ENCODE results near the gene ACTG2.
A peak's percentile ranks its signal among the peaks of the same experiment; 100 is the strongest.

The ACTG2 gene

DNA sequence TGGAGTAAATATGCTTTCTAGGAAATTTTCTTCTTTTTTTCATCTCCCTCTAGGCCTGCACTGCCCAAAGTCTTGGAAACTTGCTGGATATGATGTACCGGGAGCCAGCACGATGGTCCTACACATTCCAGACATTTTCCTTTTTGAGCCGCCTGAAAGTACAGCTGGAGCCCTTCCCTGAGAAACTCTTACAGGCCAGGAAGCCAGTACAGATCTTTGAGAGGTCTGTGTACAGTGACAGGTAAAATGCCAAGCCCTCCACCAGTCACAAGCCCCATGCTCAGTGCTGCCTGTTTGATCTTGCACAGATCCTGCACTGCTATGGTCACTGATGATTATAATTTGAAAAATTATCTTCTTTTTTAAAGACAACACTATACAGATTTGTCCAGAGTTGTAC lies 53.9 kb downstream of the ACTG2 start:
- Histone ChIP-seq H3K36me3 (peaks cover 60 to 96% (median 84%) of the 10 kb centered on the region in 11 experiments), H3K27ac (peak overlapping the region in 8 of 11 experiments; percentile 4 to 90 (median 77); a peak in 12 of 22 replicates), H3K9ac (no peak overlapping the region; a peak in 2 of 22 replicates), H3K9me3 (replicated peaks in 1 of 11) (no peaks in the 10 kb centered on the region), H4K20me1 (peaks cover 0 to 43% (median 33%) of the 10 kb centered on the region in 11 experiments; a peak in 13 of 22 replicates), H3K27me3 (no peaks in the 10 kb centered on the region), H3K4me2 (peak overlapping the region in 3 of 11 experiments; percentile 88 to 92 (median 91); a peak in 6 of 22 replicates), H3K4me3 (no peak overlapping the region), H3K4me1 (peaks cover 11 to 77% (median 45%) of the 10 kb centered on the region in 10 experiments)
- no peak for TF ChIP-seq Cebpa-rat (IDR thresholded peaks at IDR 0.05)

DNA sequence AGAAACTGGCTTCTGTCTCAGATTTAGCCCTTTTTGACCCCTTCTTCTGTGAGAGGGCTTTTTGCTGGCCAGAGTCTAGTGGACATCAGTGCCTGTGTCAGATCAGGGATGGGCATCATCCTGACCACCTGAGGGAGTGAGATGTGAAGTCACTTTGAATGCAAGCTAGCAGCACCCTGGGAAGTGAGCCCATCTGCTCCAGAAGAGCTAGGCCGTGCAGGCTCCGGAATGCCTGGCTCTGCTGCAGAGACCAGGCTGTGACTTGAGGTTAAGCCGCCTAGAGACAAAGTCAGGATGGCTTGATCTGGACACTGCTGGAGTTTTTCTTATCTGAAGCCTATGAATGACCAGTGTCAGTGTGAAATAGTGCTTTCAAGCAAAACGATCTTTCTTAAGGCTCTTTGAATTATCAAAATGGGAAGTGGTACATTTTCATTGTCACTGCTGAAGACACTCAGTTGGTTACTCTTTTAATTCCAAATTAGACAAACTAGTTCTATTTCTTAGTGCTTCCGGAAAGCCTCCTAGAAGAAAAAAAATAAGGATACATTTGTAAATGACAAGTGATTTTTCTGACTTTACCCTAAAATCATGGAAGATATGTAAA lies 54.7 kb downstream of the ACTG2 start:
- Histone ChIP-seq H3K4me1 (peaks cover 11 to 85% (median 52%) of the 10 kb centered on the region in 10 experiments), H3K9me3 (replicated peaks in 1 of 11) (no peaks in the 10 kb centered on the region), H3K27ac (peak overlapping the region; percentile 0 to 90 (median 79); a peak in 21 of 22 replicates), H3K27me3 (no peaks in the 10 kb centered on the region), H3K9ac (peak overlapping the region in 6 of 11 experiments; percentile 27 to 78 (median 70); a peak in 11 of 22 replicates), H3K36me3 (peaks cover 58 to 99% (median 88%) of the 10 kb centered on the region in 11 experiments), H4K20me1 (peaks cover 0 to 37% (median 27%) of the 10 kb centered on the region in 11 experiments; a peak in 13 of 22 replicates), H3K4me3 (no peak overlapping the region), H3K4me2 (peak overlapping the region in 8 of 11 experiments; percentile 60 to 92 (median 87); a peak in 15 of 22 replicates)
- no peak for TF ChIP-seq Cebpa-rat (IDR thresholded peaks at IDR 0.05)

DNA sequence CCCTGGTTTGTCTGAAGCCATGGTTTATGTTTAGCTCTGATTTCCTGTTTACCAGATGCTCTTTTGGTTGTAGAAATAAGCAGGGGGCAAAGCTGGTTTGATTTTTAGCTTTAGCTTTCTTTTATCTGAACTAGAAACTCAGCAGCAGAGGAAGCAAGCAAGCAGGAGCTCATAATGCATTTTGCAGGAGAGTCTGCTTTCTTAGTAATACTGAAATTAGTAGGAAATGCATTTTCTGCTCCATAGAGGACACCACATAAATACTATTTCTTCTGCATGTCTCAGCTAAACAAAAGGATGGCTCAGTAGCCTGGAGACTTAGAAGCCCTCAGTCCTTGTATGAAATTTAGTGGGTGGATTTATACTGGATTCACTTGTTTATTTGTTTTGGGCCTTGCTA lies 57.0 kb downstream of the ACTG2 start:
- no peaks in the 10 kb centered on the region for H3K27me3 ChIP-seq
- H3K4me1 ChIP-seq: peaks cover 11 to 97% (median 60%) of the 10 kb centered on the region in 10 experiments
- peaks cover 0 to 17% (median 6%) of the 10 kb centered on the region in 11 experiments; a peak in 8 of 22 replicates for H4K20me1 ChIP-seq
- peaks cover 47 to 100% (median 90%) of the 10 kb centered on the region in 11 experiments for H3K36me3 ChIP-seq
- no peaks in the 10 kb centered on the region for H3K9me3 ChIP-seq (replicated peaks in 1 of 11)
- H3K9ac ChIP-seq: peak overlapping the region in 8 of 11 experiments; percentile 39 to 78 (median 63); a peak in 14 of 22 replicates
- H3K4me3 ChIP-seq: no peak overlapping the region
- TF ChIP-seq Cebpa-rat (IDR thresholded peaks at IDR 0.05): no peak
- peak overlapping the region; percentile 49 to 90 (median 79); a peak in 20 of 22 replicates for H3K27ac ChIP-seq
- peak overlapping the region in 7 of 11 experiments; percentile 70 to 92 (median 88); a peak in 14 of 22 replicates for H3K4me2 ChIP-seq

DNA sequence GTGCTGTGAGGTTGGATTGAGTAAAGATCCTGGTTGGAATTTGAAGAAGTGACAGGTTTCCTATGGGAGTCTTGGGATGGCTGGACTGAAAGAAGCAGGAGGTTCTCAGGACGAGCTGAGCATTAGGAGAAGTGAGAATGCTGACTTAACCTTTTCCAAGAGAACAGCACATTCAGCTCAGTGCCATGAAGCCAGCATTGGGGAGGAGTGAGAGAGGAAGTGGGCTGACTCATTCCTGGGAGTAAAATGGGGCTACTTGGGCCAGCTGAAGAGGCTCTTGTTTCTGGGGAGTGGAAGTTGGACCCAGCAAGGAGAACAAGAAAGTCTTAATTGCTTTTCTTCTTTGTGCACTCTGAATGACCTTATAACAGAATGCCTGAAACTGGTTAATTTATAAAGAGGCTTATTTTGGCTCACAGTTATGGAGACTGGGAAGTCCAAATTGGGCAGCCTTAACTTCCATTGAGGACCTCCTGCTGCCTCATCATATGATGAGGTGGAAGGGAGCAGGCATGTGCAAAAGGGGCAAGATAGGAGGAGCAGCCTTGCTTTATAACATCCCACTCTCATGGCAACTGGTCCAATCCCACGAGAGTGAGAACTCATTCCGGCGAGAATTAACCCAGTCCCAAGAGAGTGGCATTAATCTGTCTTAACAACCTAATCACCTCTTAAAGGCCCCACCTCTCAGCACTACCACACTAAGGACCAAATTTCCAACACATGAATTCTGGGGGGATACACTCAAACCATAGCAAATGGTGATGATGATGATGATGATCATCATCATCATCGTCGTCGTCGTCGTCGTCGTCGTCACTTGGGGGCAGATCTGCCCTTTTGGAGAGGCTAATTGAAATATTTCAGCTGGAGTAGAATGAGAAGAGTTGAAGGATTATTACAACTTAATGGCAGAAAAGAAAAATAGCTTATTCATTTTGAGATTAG lies 60.0 kb downstream of the ACTG2 start:
- Histone ChIP-seq H3K27me3 (no peaks in the 10 kb centered on the region), H3K9me3 (replicated peaks in 1 of 11) (no peaks in the 10 kb centered on the region), H4K20me1 (peaks cover 0 to 17% (median 0%) of the 10 kb centered on the region in 11 experiments; a peak in 5 of 22 replicates), H3K4me3 (peak overlapping the region in 1 of 10 experiments; percentile 15; a peak in 1 of 20 replicates), H3K27ac (peak overlapping the region in 9 of 11 experiments; percentile 20 to 90 (median 75); a peak in 13 of 22 replicates), H3K36me3 (peaks cover 56 to 100% (median 93%) of the 10 kb centered on the region in 11 experiments), H3K4me1 (peaks cover 11 to 83% (median 49%) of the 10 kb centered on the region in 10 experiments), H3K4me2 (peak overlapping the region in 7 of 11 experiments; percentile 1 to 92 (median 88); a peak in 13 of 22 replicates), H3K9ac (peak overlapping the region in 4 of 11 experiments; percentile 28 to 59 (median 41); a peak in 7 of 22 replicates)
- no peak for TF ChIP-seq Cebpa-rat (IDR thresholded peaks at IDR 0.05)

DNA sequence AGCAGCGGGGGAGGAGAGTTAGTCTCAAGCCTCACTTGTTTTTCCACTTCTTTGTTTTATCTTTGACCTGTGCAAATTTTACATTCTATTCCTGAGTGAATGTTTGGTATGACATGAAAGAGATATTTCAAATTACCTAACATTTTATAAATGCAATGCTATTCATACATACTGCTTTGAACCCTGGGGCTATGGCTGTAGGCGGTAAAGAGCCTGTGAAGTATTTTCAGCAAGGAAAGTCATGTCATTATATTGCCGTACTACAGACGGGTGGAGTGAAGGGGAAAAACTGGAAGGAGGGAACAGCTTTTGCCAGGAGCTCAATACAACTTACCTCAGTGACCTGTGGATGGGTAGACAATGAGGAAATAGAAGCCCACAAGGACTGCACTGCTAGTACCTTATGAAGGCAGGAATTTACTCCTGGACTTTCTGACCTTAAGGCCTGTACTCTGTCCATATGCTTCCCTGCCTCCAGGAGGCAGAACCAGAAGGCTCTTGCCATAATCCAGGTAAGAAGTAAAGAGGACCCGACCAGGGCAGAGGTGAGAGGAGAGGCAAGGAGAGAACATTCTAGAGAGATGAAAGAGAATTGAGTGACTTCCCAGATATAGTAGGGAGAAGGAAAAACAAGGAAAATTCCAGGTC lies 63.5 kb downstream of the ACTG2 start:
- Histone ChIP-seq H3K36me3 (peaks cover 80 to 100% (median 95%) of the 10 kb centered on the region in 11 experiments), H3K4me1 (peaks cover 0 to 47% (median 18%) of the 10 kb centered on the region in 10 experiments; a peak in 14 of 20 replicates), H3K4me3 (no peak overlapping the region), H3K9me3 (replicated peaks in 1 of 11) (peaks cover 0 to 10% (median 5%) of the 10 kb centered on the region in 11 experiments; a peak in 14 of 22 replicates), H3K9ac (no peak overlapping the region), H3K27me3 (no peaks in the 10 kb centered on the region), H3K4me2 (no peak overlapping the region), H4K20me1 (peaks cover 0 to 11% (median 0%) of the 10 kb centered on the region in 11 experiments; a peak in 2 of 22 replicates), H3K27ac (no peak overlapping the region)
- no peak for TF ChIP-seq Cebpa-rat (IDR thresholded peaks at IDR 0.05)

DNA sequence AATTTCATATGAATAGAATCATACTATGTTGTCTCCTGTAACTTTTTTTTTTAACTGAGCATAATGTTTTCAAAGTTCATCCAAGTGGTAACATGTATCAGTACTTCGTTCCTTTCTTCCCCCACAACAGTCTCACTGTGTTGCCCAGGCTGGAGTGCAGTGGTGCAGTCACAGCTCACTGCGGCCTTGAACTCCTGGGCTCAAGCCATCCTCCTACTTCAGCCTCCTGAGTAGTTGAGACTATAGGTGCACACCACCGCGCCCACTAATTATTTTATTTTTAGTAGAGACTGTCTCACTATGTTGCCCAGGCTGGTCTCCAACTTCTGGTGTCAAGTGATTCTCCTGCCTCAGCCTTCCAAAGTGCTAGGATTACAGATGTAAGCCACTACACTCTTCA lies 68.5 kb downstream of the ACTG2 start:
- Histone ChIP-seq H3K27ac (no peak overlapping the region), H3K9ac (no peak overlapping the region), H3K4me2 (no peak overlapping the region), H3K4me3 (no peak overlapping the region), H3K36me3 (peaks cover 64 to 70% (median 67%) of the 10 kb centered on the region in 11 experiments), H3K9me3 (replicated peaks in 1 of 11) (peaks cover 9 to 32% (median 24%) of the 10 kb centered on the region in 11 experiments; a peak in 21 of 22 replicates), H3K4me1 (peaks cover 0 to 27% (median 0%) of the 10 kb centered on the region in 10 experiments; a peak in 8 of 20 replicates), H3K27me3 (no peaks in the 10 kb centered on the region), H4K20me1 (0 out of 22 replicates have a peak, but pooled peaks cover 0 to 11% (median 0%) of the 10 kb centered on the region in 11 experiments)
- TF ChIP-seq Cebpa-rat (IDR thresholded peaks at IDR 0.05): no peak

DNA sequence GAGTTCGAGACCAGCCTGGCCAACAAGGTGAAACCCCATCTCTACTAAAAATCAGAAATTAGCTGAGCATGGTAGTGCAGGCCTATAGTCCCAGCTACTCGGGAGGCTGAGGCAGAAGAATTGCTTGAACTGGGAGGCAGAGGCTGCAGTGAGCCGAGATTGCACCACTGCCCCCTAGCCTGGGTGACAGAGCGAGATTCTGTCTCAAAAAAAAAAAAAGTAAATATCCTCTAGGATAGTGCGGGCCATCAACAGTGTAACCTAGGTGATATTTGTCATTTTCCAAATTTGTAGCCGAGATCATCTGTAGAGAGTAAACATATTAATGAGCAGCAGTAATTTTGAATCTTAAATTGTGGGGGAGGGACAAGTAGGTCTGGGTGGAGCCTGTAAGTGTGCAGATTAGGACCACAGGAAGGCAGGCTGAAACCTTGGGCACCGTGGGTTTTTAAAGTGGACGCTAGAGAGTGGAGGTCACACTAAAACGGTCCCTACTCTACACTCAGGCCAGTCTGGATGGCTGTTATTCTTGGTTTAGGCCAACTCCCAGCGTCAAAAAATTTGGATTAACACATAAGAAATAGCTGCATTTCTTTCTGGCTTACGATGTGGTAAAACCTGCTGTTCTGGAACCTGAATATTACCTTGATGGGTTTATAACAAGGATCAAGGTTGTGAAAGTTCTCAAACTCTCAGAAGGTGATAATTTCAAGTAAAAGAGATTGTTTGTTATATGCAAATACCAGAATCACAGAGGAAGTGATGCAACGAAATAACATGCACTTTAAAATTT lies 69.2 kb downstream of the ACTG2 start:
- Histone ChIP-seq H3K4me1 (peaks cover 2 to 27% (median 5%) of the 10 kb centered on the region in 10 experiments; a peak in 16 of 20 replicates), H3K27me3 (no peaks in the 10 kb centered on the region), H3K9ac (no peak overlapping the region), H3K4me2 (no peak overlapping the region), H3K36me3 (peaks cover 56 to 63% (median 60%) of the 10 kb centered on the region in 11 experiments), H3K4me3 (no peak overlapping the region), H3K27ac (no peak overlapping the region), H3K9me3 (replicated peaks in 1 of 11) (peaks cover 9 to 32% (median 24%) of the 10 kb centered on the region in 11 experiments; a peak in 21 of 22 replicates), H4K20me1 (0 out of 22 replicates have a peak, but pooled peaks cover 0 to 4% (median 0%) of the 10 kb centered on the region in 11 experiments)
- TF ChIP-seq Cebpa-rat (IDR thresholded peaks at IDR 0.05): no peak

Data from BLaER1 treated with 17β-estradiol and CSF1 and Interleukin-3, amounts not matched to agents 10 nM and 100 nM (cell line).